KMS-11 (cell line): ENCODE data around the gene PRKCE.
"Not testable (repeated sequence)": the region's sequence is repeated elsewhere in the genome, so short reads cannot be mapped to it uniquely, and the experiment has no call there.

Experiments
- H2AFZ ChIP-seq: fragments of 200-600 bp; sonication (generic); 2 replicates; pipeline ENCODE4 v1.6.1; 2016; ENCODE audit warnings: antibody characterized with exemption, mixed run types, low read depth
- H3K27ac ChIP-seq: fragments of 200-600 bp; sonication (generic); 2 replicates; pipeline ENCODE4 v1.6.1; 2016; ENCODE audit warnings: mild to moderate bottlenecking, mixed run types
- H3K27me3 ChIP-seq: fragments of 200-600 bp; sonication (generic); 2 replicates; pipeline ENCODE4 v1.6.1; 2017; ENCODE audit warnings: mild to moderate bottlenecking, low read depth, mixed run types, moderate library complexity; ENCODE audit not compliant: insufficient read depth
- H3K36me3 ChIP-seq: fragments of 200-600 bp; sonication (generic); 2 replicates; pipeline ENCODE4 v1.6.1; 2017; ENCODE audit warnings: mild to moderate bottlenecking, mixed run types; ENCODE audit not compliant: insufficient read depth
- H3K4me1 ChIP-seq: fragments of 200-600 bp; sonication (generic); 2 replicates; pipeline ENCODE4 v1.6.1; 2016; ENCODE audit warnings: mild to moderate bottlenecking, low read depth, mixed run types; ENCODE audit not compliant: poor library complexity, severe bottlenecking
- H3K4me2 ChIP-seq: fragments of 200-600 bp; sonication (generic); 2 replicates; pipeline ENCODE4 v1.7.0; 2016; ENCODE audit warnings: mild to moderate bottlenecking, mixed run types
- H3K4me3 ChIP-seq: fragments of 200-600 bp; sonication (generic); IDR thresholded peaks from 2 replicates; pipeline ENCODE4 v1.6.1; 2017; ENCODE audit warnings: low read depth, low read length, mixed read lengths; ENCODE audit not compliant: insufficient read depth
- H3K79me2 ChIP-seq: fragments of 200-600 bp; sonication (generic); 2 replicates; pipeline ENCODE4 v1.6.1; 2016; ENCODE audit warnings: low read depth, mixed run types; ENCODE audit not compliant: insufficient read depth
- H3K9ac ChIP-seq: fragments of 200-600 bp; sonication (generic); 2 replicates; pipeline ENCODE4 v1.6.1; 2016; ENCODE audit warnings: mild to moderate bottlenecking, mixed run types
- H4K20me1 ChIP-seq: fragments of 200-600 bp; sonication (generic); 2 replicates; pipeline ENCODE4 v1.6.1; 2016; ENCODE audit warnings: mild to moderate bottlenecking, mixed run types; ENCODE audit not compliant: insufficient read depth
- TF ChIP-seq, protein P1 (sequence below): fragments of 200-600 bp; sonication (generic); conservative IDR thresholded peaks from 2 replicates; pipeline ENCODE4 v1.6.1; 2017; ENCODE audit warnings: low read depth, mild to moderate bottlenecking, antibody characterized with exemption, low read length, moderate library complexity, mixed read lengths

The PRKCE gene

DNA sequence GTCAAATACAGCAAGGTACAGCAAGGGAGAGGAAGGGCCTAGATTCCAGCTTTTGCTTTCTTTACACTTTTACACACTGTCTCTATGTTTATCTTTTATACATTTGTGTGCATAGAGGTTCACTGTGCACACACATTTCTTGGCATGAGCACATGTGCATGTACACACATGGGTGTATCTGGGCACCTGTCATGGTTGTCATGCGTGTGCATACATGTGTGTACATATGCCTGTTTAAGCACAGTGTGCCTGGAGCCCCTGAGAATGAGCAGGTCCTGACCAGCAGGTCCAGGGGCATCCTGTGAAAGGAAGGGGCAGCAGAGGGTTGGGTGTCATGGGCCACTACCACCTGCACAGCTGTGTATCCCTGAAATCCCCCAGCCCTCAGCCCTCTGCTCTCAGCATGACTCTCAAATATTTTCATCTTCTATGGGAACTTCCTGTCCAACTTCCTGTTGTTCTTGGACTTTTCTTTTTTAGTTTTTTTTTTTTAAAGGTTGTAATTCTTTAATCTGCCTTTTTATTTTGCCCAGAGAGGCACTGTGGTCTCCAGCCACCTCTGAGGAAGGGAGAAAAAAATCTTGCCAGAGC, 548.7 kb downstream of the PRKCE start:
- no peak overlapping the region for H3K4me3 ChIP-seq
- no peak overlapping the region for H3K27ac ChIP-seq
- H3K9ac ChIP-seq, result no peak overlapping the region
- no peaks in the 10 kb centered on the region for H4K20me1 ChIP-seq
- H3K36me3 ChIP-seq, result no peaks in the 10 kb centered on the region
- no peaks in the 10 kb centered on the region for H3K79me2 ChIP-seq
- H3K27me3 ChIP-seq, result no peaks in the 10 kb centered on the region
- TF ChIP-seq, protein P1, sequence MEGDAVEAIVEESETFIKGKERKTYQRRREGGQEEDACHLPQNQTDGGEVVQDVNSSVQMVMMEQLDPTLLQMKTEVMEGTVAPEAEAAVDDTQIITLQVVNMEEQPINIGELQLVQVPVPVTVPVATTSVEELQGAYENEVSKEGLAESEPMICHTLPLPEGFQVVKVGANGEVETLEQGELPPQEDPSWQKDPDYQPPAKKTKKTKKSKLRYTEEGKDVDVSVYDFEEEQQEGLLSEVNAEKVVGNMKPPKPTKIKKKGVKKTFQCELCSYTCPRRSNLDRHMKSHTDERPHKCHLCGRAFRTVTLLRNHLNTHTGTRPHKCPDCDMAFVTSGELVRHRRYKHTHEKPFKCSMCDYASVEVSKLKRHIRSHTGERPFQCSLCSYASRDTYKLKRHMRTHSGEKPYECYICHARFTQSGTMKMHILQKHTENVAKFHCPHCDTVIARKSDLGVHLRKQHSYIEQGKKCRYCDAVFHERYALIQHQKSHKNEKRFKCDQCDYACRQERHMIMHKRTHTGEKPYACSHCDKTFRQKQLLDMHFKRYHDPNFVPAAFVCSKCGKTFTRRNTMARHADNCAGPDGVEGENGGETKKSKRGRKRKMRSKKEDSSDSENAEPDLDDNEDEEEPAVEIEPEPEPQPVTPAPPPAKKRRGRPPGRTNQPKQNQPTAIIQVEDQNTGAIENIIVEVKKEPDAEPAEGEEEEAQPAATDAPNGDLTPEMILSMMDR, result no peak
- H3K4me2 ChIP-seq, result no peak overlapping the region
- H3K4me1 ChIP-seq, result peaks cover 5% of the 10 kb centered on the region
- no peak overlapping the region for H2AFZ ChIP-seq

GRCh38 chr2:46200861-46201605, 549.6 kb downstream of the PRKCE start:
- H3K27me3 ChIP-seq, result no peaks in the 10 kb centered on the region
- no peaks in the 10 kb centered on the region for H3K36me3 ChIP-seq
- no peaks in the 10 kb centered on the region for H3K79me2 ChIP-seq
- peaks cover 5% of the 10 kb centered on the region for H3K4me1 ChIP-seq
- H2AFZ ChIP-seq, result no peak overlapping the region
- H3K4me3 ChIP-seq, result no peak overlapping the region
- H3K4me2 ChIP-seq, result no peak overlapping the region
- TF ChIP-seq, protein P1, result no peak
- H3K27ac ChIP-seq, result no peak overlapping the region
- no peak overlapping the region for H3K9ac ChIP-seq
- H4K20me1 ChIP-seq, result no peaks in the 10 kb centered on the region

DNA sequence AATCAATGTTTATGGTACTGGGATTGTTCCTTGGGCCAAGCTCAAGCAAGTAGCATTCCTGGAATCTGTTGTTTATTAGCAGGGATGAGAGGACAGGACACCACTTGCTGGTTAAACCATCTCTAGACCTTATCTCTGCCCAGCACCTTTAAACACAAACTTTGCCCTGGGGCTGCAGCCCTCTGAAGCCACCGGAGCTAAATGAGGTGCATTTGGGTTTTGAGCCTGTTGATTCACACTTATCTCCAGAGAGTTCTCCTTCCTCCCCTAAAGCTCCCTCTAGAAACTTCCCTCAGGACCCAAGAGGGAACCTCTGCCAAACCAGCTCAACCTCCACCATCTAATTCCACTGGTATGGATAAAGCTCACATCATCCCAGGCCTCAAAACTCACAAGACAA, 551.0 kb downstream of the PRKCE start:
- TF ChIP-seq, protein P1, result no peak
- Histone ChIP-seq H3K27ac (no peak overlapping the region), H2AFZ (no peak overlapping the region), H3K4me2 (no peak overlapping the region), H3K4me1 (peaks cover 5% of the 10 kb centered on the region), H3K79me2 (no peaks in the 10 kb centered on the region), H4K20me1 (no peaks in the 10 kb centered on the region), H3K9ac (no peak overlapping the region), H3K4me3 (no peak overlapping the region), H3K27me3 (no peaks in the 10 kb centered on the region), H3K36me3 (no peaks in the 10 kb centered on the region)

- H2AFZ ChIP-seq, result no peak overlapping the region
- no peak overlapping the region for H3K4me3 ChIP-seq
- no peak overlapping the region for H3K9ac ChIP-seq
- no peaks in the 10 kb centered on the region for H3K27me3 ChIP-seq
- H3K4me2 ChIP-seq, result no peak overlapping the region
- H4K20me1 ChIP-seq, result no peaks in the 10 kb centered on the region
- H3K4me1 ChIP-seq, result peaks cover 5% of the 10 kb centered on the region
- no peak overlapping the region for H3K27ac ChIP-seq
- no peaks in the 10 kb centered on the region for H3K36me3 ChIP-seq
- TF ChIP-seq, protein P1, result no peak
- no peaks in the 10 kb centered on the region for H3K79me2 ChIP-seq
Observed at GRCh38 chr2:46202987-46203386, 551.5 kb downstream of the PRKCE start.

DNA sequence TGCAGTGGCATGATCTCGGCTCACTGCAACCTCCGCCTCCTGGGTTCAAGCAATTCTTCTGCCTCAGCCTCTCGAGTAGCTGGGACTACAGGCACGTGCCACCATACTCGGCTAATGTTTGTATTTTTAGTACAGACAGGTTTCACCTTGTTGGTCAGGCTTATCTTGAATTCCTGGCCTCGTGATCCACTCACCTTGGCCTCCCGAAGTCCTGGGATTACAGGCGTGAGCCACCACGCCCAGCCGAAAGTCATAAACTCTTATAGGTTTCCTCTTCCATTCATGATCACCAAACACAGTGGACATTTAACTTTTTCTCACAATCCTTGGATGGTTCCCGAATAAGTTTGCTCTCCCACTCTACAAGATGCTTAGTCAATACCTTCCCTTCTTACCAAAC, 552.2 kb downstream of the PRKCE start:
- H4K20me1 ChIP-seq, H3K36me3 ChIP-seq, H3K9ac ChIP-seq, H3K27me3 ChIP-seq, H3K79me2 ChIP-seq, H2AFZ ChIP-seq, H3K27ac ChIP-seq, H3K4me3 ChIP-seq, H3K4me2 ChIP-seq, H3K4me1 ChIP-seq: not testable (repeated sequence)
